Mesothelial cell of epicardium (in vitro differentiated cells): ENCODE measurements around the gene STAT1. TPM values are rescaled to one million over a fixed set of nuclear protein-coding genes. Genes with fewer than 3 reads are reported as not detected.

Experiments
- DNase-seq, 2 experiments: peaks; one replicate each; pipeline ENCODE4 v3.0.0; 2021; ENCODE audit warnings: low spot score in 2 of 2; ENCODE audit not compliant: unreplicated experiment in 2 of 2
- H3K27ac Mint-ChIP-seq: 2 replicates; pipeline ENCODE4 v1.8.0; 2021; ENCODE audit warnings: mixed read lengths
- H3K27me3 Mint-ChIP-seq: 2 replicates; pipeline ENCODE4 v1.8.0; 2021; ENCODE audit warnings: low read depth, mixed read lengths
- H3K36me3 Mint-ChIP-seq: 2 replicates; pipeline ENCODE4 v1.8.0; 2021; ENCODE audit warnings: mixed read lengths
- H3K4me1 Mint-ChIP-seq: 2 replicates; pipeline ENCODE4 v1.8.0; 2021; ENCODE audit warnings: mixed read lengths
- H3K4me3 Mint-ChIP-seq: 2 replicates; pipeline ENCODE4 v1.8.0; 2021; ENCODE audit warnings: mild to moderate bottlenecking, moderate library complexity, mixed read lengths
- H3K9me3 Mint-ChIP-seq: 2 replicates; pipeline ENCODE4 v1.8.0; 2021; ENCODE audit warnings: mixed read lengths
- CTCF ChIP-seq: fragments of 200-600 bp; sonication (generic); IDR thresholded peaks from one replicate; pipeline ENCODE4 v1.5.0; 2021; ENCODE audit warnings: antibody characterized with exemption; ENCODE audit not compliant: unreplicated experiment
- total RNA-seq: library from RNA; stranded (reverse); gene quantifications from 3 replicates; pipeline ENCODE4 v1.2.1, GENCODE V29; 2021

STAT1 gene
- total RNA-seq, 1 donor from 2014 or later = 106 TPM

- Mint-ChIP-seq H3K4me1 (no peaks in the 10 kb centered on the region), H3K9me3 (peaks cover 4% of the 10 kb centered on the region), H3K4me3 (no peak overlapping the region), H3K27ac (no peak overlapping the region), H3K27me3 (no peaks in the 10 kb centered on the region), H3K36me3 (peaks cover 78% of the 10 kb centered on the region)
- TF ChIP-seq CTCF = no peak
- DNase-seq = no peak
Measured at GRCh38 chr2:191001032-191001431, 12.9 kb downstream of the STAT1 start.

- DNase-seq = no peak
- Mint-ChIP-seq H3K4me1 (no peaks in the 10 kb centered on the region), H3K9me3 (peaks cover 3% of the 10 kb centered on the region), H3K27ac (no peak overlapping the region), H3K27me3 (no peaks in the 10 kb centered on the region), H3K4me3 (no peak overlapping the region), H3K36me3 (peaks cover 83% of the 10 kb centered on the region)
- TF ChIP-seq CTCF = no peak
Measured at GRCh38 chr2:190999949-191000665, 13.9 kb downstream of the STAT1 start.

GRCh38 chr2:190999058-190999457 is 14.9 kb downstream of the STAT1 start:
- no peak overlapping the region for H3K27ac Mint-ChIP-seq
- peaks cover 81% of the 10 kb centered on the region for H3K36me3 Mint-ChIP-seq

GRCh38 chr2:190997526-190998113 is 16.4 kb downstream of the STAT1 start:
- peaks cover 79% of the 10 kb centered on the region for H3K36me3 Mint-ChIP-seq
- no peaks in the 10 kb centered on the region for H3K27me3 Mint-ChIP-seq
- TF ChIP-seq CTCF = no peak
- no peak for DNase-seq
- H3K4me3 Mint-ChIP-seq = no peak overlapping the region
- no peaks in the 10 kb centered on the region for H3K9me3 Mint-ChIP-seq
- no peak overlapping the region for H3K27ac Mint-ChIP-seq
- H3K4me1 Mint-ChIP-seq = no peaks in the 10 kb centered on the region

More at GRCh38 chr2:190999058-190999457, 14.9 kb downstream of the STAT1 start:
- Mint-ChIP-seq H3K4me1 (no peaks in the 10 kb centered on the region), H3K9me3 (no peaks in the 10 kb centered on the region), H3K4me3 (no peak overlapping the region), H3K27me3 (no peaks in the 10 kb centered on the region)
- no peak for TF ChIP-seq CTCF
- no peak for DNase-seq

GRCh38 chr2:190996947-190997346 is 17.0 kb downstream of the STAT1 start:
- no peak overlapping the region for H3K4me3 Mint-ChIP-seq
- no peak for DNase-seq
- H3K4me1 Mint-ChIP-seq = no peaks in the 10 kb centered on the region
- H3K27me3 Mint-ChIP-seq = no peaks in the 10 kb centered on the region
- H3K9me3 Mint-ChIP-seq = no peaks in the 10 kb centered on the region
- H3K27ac Mint-ChIP-seq = no peak overlapping the region
- peaks cover 77% of the 10 kb centered on the region for H3K36me3 Mint-ChIP-seq
- no peak for TF ChIP-seq CTCF
